GM10248 (cell line): ENCODE data around the gene DPP10.

Experiments used
- CTCF ChIA-PET: fragments of 300-600 bp; sonication (Branson Sonifier 250); formaldehyde crosslinking; extraction: SDS; loops from one replicate; lab custom pipeline; 2021; ENCODE audit warnings: antibody characterized with exemption; lab: Yijun Ruan, JAX
- POLR2A ChIA-PET: fragments of 350-650 bp; sonication (Branson Sonifier 250); formaldehyde crosslinking; extraction: SDS; loops from one replicate; lab custom pipeline; 2020; ENCODE audit warnings: antibody characterized with exemption; lab: Yijun Ruan, JAX
- DNase-seq: peaks from one replicate; pipeline ENCODE4 v3.0.0; 2012; ENCODE audit errors: extremely low spot score
- TF ChIP-seq, protein P1 (sequence below): IDR thresholded peaks from 2 replicates; pipeline ENCODE4 v1.5.1; 2012; ENCODE audit warnings: mild to moderate bottlenecking, low read depth; ENCODE audit errors: extremely low read depth, missing control alignments, control extremely low read depth

DPP10 gene

DNA sequence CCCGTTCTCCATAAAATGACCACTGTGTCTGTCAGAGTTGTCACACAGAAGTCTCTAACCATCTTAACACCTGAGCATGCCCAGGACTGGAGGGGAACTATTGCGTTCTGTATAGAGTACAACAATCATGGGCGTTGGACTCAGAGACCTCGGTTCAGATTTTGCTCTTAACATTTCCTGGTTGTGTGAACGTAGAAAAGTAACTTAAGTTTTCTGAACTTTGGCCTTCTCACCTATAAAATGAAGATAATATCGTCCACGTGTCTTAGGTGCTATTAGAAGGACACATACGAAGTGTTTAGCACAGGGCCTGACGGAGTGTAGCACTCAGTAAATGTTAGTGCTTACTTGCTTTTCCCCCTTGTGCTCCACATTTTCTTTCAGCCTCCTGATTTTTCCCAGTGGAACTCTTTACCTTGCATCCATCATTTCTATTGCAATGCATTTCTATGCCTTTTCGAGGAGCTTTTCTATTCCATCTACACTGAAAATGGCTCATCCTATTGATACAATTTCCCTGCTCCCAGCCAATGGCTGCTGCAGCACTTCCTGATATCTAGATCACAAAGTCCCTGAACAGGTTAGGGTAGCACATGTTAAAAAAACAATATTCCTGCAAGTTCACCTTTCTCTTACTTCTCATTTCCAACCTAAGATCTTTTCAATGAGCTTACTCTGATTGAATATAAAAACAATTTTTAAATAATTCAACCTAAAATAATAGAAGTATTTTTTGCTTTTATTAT lies 22.7 kb downstream of the DPP10 start:
- DNase-seq: no peak

DNA sequence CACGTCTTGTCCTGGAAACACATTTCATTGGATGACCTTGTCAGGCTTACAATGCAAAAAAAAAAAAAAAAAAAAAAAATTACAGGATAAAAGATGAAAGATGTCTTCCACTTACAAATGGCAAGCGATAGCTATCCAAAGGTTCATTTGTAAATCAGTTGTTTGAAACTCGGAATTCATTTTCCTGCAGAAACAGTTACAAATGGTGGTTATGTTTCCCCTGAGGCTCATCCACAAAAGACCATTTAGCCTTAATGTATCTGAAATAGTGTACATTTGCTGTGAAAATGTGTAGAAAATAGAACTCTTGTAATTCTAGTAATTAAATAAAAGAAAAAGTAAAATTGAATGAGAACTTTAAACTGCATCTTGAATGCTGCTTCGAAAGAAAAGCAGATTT lies 25.9 kb downstream of the DPP10 start:
- POLR2A ChIA-PET: no interaction called here
- TF ChIP-seq, protein P1, sequence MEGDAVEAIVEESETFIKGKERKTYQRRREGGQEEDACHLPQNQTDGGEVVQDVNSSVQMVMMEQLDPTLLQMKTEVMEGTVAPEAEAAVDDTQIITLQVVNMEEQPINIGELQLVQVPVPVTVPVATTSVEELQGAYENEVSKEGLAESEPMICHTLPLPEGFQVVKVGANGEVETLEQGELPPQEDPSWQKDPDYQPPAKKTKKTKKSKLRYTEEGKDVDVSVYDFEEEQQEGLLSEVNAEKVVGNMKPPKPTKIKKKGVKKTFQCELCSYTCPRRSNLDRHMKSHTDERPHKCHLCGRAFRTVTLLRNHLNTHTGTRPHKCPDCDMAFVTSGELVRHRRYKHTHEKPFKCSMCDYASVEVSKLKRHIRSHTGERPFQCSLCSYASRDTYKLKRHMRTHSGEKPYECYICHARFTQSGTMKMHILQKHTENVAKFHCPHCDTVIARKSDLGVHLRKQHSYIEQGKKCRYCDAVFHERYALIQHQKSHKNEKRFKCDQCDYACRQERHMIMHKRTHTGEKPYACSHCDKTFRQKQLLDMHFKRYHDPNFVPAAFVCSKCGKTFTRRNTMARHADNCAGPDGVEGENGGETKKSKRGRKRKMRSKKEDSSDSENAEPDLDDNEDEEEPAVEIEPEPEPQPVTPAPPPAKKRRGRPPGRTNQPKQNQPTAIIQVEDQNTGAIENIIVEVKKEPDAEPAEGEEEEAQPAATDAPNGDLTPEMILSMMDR: no peak
- no peak for DNase-seq
- CTCF ChIA-PET: interaction anchor here (1.1 kb wide), 1 partner anchor 37 kb away, joined by 3 read pairs; no protein-coding TSS in a partner anchor

More for the DNA sequence above, 22.7 kb downstream of the DPP10 start:
- CTCF ChIA-PET: no interaction called here
- POLR2A ChIA-PET: no interaction called here
- TF ChIP-seq, protein P1: no peak

DNA sequence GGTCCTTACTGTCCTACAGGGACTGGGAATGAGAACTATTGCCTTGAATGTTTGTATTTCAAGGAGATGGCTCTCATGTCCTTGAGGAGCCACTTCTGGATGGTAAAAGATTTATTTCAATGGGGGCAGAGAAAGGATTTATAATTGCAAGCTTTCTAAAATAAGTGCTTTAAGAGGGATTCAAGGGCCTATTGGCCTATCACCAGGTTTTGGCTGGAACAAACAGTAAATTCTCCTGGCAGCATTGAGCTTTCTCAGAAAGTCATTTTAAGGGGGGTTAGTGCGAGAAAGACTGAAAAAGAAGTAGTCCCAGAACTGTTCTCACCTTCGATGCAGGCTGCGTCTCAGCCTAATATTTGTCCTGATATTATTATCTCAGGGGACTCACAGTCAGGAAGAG lies 29.8 kb downstream of the DPP10 start:
- TF ChIP-seq, protein P1: no peak
- ChIA-PET POLR2A (no interaction called here), CTCF (no interaction called here)
- DNase-seq: no peak

DNA sequence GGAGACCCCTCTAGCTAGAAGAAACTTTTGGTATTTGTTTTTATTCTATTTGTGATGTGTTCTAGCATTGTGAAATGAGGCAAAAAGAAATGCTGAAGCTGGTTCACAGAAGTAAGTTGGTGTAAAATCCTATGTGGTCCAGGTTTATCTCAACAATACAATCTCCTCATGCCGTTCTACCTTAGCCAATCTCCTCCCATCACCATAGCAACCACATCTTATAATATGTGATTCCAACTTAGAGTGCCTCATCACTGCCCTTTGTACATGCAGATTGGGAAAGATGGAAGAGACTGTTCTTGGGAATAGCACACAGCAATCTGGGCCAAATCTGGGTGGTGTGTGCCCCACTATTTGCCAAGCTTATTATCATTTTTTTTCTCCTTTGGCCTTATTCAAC lies 30.3 kb downstream of the DPP10 start:
- DNase-seq: no peak
- POLR2A ChIA-PET: no interaction called here
- CTCF ChIA-PET: interaction anchor here (0.9 kb wide), 1 partner anchor 27 kb away, joined by 3 read pairs; no protein-coding TSS in a partner anchor
- TF ChIP-seq, protein P1: no peak

DNA sequence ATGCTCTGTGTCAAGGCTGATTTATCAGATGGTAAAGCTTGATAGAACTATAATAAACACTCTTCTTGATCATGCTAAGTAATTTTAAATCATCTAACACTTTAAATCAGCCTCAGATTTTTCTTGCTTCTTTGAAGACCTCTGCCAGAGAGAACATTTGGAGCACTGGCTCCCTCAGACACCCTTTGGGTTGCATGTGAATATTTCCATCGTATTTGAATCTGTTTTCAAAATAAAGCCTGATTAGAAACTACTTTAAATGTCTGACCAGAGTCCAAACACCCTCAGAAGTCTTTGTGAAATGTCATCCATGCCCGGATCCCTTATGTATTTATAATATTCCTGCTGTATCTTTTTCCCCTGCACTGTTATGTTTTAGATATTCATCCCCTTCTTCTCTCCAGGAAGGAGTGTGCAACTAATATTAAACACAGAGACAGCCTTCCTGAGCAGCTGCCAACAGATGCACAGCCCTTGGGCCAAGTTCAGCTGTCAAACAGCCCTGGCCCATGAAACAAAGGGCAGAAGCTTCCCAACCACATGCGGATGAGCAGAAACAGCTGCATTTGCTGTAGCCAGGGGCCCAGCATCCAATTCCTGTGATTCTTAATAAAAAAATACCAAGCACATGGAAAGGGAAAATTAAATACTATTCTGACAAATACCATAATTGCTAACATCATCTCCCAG lies 46.5 kb downstream of the DPP10 start:
- TF ChIP-seq, protein P1: no peak
- POLR2A ChIA-PET: no interaction called here
- CTCF ChIA-PET: interaction anchor here (1.6 kb wide), 1 partner anchor 22 kb away, joined by 3 read pairs; no protein-coding TSS in a partner anchor
- DNase-seq: no peak

DNA sequence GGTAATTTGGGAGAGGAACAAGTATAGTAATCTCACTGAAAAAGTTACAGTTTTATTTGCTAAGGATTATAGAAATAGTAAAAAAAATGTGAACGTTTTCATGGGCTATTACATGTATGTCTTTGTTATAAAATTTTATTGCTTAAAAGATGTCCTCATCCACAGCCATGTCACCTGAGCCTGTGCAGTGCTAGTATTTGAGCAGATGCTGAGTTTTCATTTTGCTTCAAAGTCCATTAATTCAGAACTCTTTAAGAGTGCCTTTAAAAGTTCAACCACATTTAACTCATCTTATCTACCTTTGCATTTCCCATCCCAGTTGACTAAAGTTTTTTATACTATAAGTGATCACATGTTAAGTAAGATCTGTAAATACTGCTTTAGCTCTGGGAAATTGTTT lies 52.6 kb downstream of the DPP10 start:
- TF ChIP-seq, protein P1: no peak
- CTCF ChIA-PET: interaction anchor here (0.8 to 1.1 kb wide), 3 partner anchors 15 to 41 kb away, joined by 3 to 4 read pairs (median 3); no protein-coding TSS in a partner anchor
- POLR2A ChIA-PET: no interaction called here
- no peak for DNase-seq
